HG02852 (cell line): ENCODE measurements around the gene GAB2.
"Not testable (repeated sequence)": the region's sequence is repeated elsewhere in the genome, so short reads cannot be mapped to it uniquely, and the experiment has no call there.

Experiments
- ATAC-seq: cut with Tn5 transposase; IDR thresholded peaks from one replicate; pipeline ENCODE4 v1.9.1; 2021; ENCODE audit warnings: mild to moderate bottlenecking, moderate library complexity; ENCODE audit not compliant: unreplicated experiment

The GAB2 gene, protein sequence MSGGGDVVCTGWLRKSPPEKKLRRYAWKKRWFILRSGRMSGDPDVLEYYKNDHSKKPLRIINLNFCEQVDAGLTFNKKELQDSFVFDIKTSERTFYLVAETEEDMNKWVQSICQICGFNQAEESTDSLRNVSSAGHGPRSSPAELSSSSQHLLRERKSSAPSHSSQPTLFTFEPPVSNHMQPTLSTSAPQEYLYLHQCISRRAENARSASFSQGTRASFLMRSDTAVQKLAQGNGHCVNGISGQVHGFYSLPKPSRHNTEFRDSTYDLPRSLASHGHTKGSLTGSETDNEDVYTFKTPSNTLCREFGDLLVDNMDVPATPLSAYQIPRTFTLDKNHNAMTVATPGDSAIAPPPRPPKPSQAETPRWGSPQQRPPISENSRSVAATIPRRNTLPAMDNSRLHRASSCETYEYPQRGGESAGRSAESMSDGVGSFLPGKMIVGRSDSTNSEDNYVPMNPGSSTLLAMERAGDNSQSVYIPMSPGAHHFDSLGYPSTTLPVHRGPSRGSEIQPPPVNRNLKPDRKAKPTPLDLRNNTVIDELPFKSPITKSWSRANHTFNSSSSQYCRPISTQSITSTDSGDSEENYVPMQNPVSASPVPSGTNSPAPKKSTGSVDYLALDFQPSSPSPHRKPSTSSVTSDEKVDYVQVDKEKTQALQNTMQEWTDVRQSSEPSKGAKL

DNA sequence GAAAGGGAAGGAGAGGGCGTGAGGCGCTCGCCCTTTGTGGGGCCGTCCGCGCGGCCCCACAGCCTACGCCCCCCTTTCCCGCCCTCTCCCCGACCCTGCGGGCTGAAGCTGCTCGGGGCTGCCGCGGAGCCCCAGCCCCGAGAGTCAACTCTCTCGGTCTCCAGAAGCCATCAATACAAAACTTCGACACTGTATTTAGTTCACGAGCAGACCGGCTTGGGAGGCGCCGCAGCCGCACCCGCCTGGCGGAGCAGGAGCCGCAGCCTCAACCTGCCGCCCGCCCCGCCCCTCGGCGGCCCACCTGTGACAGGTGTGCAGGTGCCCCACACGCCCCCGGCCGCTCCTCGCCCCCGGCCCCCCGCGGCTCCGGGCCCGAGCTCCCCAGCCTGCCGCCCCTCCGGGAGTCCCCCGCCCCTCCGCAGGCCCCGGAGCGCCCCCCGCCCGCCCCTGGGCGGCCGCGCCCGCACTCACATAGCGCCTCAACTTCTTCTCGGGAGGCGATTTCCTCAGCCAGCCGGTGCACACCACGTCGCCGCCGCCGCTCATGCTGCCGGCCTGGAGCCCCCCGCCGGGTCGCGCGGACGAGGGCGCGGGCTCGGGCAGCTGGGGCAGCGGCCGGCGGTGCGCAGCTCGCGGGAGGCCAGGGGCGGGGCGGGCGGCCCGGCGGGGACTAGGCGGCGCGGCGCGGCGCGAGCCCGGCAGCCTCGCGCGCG lies at the start of gene GAB2:
Gene GAB2 (minus strand): TSS at position 646 of the 713 bp plus-strand sequence. CDS start 100 bp downstream, at position 546.
- peak; percentile 15 for ATAC-seq

DNA sequence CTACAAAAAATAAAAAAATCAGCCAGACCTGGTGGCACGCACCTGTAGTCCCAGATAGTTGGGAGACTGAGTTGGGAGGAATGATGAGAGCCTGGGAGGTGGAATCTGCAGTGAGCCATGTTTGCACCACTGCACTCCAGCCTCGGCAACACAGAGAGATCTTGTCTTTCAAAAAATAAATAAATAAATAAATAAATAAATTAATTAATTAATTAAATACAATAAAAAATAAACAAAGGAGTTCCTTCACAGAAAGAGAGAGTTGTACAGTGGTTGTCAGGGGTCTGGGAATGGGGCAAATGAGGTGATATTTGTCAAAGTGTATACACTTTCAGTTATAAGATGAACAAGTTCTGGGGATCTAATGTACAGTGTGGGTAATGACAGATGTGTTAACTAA lies 49.8 kb upstream of the GAB2 start:
- ATAC-seq: no peak

DNA sequence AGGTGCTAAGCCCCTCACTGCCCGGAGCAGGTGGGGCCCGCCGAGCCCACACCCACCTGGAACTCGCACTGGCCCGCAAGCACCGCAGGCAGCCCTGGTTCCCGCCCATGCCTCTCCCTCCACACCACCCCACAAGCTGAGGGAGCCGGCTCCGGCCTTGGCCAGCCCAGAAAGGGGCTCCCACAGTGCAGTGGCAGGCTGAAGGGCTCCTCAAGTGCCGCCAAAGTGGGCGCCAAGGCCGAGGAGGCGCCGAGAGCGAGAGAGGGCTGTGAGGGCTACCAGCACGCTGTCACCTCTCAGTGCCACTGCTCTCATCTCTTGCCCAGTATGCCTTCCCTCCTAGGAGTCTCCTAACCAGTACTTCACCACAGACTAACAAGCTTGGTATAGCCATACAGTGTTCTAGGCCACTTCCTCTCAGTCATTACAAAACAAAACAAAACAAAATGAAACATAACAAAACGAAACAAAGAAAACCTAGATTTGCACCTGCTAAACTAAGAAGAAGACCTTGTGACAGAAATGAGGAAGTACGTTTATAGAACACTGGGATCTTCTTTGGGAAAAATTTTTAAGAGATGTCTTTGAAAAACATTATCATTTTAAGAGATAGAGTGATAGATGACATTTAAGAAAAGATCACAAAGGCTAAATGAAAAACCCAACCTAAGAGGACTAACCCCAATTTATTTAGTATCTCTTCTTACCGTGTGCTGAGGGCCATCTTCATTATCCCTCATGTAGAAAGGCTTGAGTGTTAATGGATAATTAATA lies 47.7 kb upstream of the GAB2 start:
- peak; percentile 98 for ATAC-seq

DNA sequence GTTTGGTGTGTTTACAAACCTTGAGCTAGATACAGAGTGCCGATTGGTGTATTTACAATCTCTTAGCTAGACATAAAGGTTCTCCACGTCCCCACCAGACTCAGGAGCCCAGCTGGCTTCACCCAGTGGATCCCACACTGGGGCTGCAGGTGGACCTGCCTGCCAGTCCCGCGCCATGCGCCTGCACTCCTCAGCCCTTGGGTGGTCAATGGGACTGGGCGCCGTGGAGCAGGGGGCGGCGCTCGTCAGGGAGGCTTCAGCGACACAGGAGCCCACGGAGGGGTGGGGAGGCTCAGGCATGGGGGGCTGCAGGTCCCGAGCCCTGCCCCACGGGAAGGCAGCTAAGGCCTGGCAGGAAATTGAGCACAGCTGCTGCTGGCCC lies 47.2 kb upstream of the GAB2 start:
- ATAC-seq: not testable (repeated sequence)

DNA sequence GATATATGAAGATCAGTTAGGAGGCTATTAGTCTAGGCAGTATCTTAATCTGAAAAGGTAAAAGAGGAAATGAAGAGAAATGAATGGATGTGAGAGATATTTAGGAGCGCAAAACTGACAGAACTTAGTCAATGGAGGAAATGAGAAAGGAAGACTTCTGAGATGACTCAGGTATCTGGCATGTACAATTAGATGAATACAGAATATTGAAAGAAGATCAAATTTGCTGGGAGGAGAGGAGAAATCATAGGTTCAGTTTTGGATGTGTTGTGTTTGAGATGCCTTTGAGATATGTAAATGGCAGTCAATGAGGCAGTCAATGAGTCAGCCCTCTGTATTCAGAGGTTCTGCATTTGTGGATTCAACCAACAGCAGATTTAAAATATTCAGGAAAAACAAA lies 42.9 kb upstream of the GAB2 start:
- ATAC-seq: no peak

DNA sequence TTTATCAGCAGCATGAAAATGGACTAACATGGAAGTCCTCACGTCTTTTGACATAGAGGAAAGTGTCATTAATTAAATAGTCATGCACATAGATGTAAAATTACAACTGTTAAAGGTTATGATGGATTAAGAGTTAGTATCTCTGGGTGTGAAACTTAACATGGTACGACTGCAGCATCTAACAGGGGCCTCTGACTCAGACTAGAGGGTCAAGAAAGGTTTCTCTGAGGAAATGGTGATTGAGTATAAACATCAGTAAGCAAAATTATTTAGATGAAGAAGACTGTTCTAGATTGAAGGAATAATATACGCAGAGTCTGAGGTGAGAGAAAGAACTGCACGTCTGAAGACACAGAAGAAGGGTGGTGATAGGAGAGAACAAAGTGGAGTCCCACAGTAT lies 42.1 kb upstream of the GAB2 start:
- ATAC-seq: no peak

DNA sequence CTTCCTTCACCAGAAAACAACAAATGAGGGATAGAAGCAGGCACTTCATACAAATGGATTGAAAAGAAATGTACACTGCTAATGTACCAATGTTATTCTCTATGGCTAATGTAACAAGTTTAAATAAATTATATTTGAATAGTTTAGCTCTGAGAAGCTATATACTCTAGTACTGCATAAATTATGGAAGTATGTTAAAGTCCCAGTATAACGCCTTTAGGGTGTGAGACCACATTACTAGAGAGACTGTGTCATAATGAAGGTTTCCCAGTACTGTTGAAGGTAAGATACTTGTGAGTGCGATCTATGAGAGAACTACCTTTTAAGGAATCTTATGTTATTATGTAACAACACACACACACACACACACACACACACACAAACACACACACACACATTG lies 39.8 kb upstream of the GAB2 start:
- ATAC-seq: no peak

DNA sequence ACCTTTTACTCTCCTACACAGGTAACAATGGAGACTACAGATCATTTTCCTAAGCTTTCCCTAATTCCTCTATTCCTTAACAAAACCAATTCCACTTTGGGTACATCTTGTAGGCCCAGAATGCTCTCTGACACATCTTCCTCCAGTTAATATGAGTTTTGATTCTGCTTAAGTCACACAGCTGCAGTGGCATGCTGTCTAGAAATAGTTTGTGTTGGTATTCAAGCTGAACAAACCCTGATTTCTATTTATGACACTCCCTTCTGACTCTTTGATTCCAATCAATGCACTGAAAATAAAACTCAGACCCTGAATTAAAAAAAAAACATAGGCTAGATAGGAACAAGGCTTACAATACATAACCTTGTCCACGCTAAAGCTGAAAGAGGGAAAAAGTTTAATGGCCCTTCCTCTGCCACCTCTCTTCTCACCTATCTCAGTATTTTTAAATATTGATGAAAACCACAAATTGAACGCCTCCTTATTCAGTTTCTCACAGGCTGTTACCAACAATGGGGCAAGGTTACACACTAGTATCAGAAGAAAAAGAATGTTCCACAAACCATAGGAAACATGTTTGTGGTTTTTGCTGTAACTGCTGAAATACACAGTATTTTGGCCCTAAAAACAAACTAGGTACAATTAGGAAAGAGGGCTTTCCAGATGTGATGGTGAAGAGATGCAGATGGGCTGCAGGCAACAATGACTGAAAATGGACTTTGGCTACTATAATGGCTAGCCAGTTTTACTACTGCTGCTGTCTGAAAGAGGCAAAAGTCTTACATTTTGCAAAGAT lies 35.7 kb upstream of the GAB2 start:
- ATAC-seq: no peak

DNA sequence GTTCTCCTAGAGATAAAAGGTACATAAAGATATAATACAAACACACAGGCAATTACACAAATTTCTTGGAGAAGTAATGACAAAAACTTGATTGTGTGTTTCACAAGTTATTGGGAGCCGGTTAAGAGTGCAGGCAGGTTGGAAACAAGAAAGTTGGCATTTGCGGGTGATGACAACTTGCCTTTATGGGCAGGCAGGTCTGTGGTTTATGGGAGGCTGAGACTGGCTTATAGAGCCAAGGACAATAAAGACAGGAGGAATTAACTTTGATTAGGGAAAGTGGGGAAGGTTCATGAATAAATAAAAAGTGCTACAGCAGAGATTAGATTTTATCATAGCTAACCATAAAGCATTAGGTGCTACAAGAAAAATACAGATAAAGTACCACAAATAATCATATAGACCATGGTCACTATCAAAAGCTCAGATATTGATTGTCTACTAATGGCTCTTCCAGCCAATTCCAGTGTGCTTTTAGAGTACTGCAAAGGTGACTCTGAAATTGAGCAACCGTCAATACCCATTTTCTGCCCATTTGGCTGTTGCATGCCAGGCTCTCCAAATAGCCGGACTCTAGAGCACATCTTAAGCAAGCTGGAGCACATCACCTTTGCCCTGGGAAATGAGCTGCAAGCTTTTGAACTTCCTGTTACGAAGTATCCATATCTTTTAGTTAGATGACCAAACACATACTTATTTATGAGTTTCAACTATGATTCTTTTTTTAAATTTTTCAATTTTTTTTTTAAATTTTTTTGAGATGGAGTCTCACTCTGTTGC lies 33.9 kb upstream of the GAB2 start:
- no peak for ATAC-seq

DNA sequence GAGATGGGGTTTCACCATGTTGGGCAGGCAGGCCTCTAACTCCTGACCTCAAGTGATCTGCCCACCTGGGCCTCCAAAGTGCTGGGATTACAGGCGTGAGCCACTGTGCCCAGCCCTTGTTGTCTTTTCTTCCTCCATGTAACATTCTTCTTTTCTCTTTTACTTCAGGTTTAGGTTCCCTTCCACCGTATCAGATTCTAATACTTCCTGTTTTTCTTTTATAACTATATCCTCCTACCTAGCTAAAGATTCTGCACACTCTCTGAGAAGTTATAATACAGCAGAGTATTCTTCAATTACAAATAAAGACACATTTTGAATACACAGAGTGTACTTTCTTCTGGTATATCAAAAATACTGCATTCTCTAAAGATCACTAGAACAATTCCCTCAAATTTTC lies 33.2 kb upstream of the GAB2 start:
- no peak for ATAC-seq

DNA sequence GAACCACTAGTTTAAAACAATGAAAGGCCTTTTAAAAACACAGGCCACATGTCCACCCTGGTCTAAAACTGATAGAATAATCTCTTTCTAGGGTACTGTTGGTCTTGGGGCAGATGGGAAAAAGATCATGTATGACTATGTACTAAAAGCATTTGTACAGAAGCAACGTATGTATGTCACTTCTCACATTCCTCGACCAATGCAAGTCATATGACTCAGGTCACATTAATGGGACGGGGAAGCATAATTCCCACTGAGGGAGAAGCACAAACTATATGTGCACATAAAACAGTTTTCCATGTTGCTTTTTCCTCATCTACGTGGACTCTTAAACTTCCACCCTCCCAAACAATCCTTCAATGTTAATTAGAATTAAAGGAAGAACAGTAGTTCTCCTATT lies 32.2 kb upstream of the GAB2 start:
- ATAC-seq: no peak

DNA sequence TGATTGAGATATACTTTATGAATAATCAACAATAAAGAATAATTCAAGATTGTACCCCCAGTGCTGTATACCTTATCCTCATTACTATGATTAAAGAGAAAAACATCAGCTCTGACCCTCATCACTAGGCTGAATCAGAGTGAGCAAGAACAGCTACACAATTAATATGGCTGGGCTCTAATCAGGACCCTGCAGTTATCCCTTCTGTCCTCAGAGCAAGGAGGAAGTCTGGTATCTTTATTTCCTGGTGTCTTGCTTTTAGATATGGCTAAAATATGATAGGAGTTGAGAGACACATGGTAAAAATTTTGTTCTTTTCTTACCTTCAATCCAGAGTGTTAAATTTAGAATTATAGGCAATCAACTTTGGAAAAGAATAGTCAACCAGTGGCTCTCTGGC lies 28.6 kb upstream of the GAB2 start:
- ATAC-seq: no peak

DNA sequence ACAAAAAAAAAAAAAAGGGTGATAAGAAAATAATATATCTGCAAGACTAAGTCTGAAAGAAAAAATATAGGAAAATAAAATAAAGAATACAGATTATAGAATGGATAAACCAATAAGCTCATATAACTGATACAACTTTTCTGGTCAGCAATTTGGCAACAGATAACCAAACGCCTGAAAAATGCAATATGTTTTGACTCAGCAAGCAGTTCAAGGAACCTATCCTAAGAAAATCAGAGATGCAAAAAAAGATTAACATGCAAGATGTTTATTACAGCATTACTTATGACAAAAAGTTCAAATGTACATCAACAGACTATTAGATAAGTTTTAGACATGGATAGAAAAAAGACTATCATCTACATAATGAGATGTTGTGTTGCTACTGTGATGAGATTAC lies 27.1 kb upstream of the GAB2 start:
- no peak for ATAC-seq

DNA sequence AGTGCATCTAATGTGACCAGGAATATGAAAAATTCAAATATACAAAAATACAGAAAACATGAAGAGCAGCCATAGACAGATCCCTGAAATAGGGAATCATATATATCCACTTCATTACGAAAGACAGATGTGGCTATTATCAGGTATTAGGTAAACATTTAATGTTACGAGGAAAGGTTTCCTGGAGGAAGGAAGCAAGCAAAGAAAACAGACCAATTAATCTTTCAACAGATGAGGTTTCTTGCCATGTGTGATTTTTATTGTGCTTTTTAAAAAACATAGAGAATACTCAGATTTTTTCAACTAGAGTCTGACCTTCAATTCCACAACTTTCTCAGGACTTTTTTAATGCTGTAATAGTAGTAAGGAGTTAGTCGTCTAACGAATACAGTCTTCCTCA lies 24.3 kb upstream of the GAB2 start:
- ATAC-seq: no peak

DNA sequence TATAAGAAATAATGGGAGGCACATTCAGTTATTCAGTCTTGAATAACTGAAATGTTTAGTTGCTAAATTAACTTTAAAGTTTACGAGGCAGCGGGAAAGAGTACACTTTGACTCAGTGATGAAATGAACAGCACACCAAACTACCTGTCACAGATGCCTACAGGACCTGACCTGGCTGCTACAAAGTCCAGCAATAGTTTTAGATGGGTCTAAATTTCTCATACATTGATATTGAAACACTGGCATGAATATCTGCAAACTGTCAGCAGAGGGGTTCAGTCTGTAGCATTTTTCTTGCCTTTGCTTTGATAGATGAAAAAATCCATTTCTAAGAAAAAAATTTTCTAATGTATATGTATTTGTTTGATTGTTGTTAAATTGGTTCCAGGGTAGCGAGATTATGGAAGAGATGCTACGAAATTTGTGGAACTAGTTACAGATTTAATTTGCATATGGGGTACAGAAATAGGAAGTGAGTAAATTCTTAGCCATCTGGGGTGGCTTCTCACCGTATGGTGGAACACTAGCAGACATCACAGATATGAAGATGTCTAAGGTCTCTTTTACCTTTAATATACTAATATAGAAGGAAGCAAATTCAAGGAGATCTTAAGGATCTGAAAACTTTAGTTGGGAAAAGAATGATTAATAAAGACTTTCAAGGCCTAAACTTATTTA lies 20.8 kb upstream of the GAB2 start:
- peak; percentile 88 for ATAC-seq

DNA sequence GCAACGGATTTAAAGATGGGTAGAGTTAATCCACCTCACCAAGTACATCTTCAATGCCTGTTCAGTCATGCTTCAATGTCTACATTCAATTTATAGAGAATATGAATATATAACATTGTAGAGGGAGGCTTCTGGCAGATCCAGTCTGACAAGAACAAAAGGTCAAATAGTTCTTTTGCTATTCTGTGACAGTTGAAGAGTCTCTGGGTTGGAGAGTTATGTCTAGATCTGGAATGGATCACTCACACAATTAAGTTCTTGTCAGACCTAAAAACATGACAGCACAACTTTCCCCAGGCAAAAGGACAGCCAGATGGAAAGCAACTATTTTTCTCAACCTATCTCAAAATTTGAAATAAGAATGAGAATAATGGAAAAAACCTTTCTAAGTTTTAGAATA lies 15.3 kb upstream of the GAB2 start:
- ATAC-seq: no peak

DNA sequence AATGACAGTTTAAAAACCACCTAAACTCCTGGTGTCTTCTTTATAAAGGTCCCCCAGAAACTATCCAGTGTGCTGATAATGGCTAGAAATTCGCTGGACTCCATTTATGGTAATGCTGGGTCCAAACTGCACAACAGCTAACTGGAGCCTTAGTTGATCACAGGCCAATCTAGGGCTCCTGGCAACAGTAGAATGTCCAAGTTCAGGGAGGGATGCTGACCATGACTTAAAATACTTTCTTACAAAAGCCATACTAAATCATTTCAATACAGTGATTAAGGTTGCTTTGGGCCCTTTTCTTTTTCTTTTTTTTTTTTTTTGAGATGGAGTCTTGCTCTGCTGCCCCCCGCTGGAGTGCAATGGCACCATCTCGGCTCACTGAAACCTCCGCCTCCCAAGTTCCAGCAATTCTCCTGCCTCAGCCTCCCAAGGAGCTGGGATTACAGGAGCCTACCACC lies 14.5 kb upstream of the GAB2 start:
- no peak for ATAC-seq

DNA sequence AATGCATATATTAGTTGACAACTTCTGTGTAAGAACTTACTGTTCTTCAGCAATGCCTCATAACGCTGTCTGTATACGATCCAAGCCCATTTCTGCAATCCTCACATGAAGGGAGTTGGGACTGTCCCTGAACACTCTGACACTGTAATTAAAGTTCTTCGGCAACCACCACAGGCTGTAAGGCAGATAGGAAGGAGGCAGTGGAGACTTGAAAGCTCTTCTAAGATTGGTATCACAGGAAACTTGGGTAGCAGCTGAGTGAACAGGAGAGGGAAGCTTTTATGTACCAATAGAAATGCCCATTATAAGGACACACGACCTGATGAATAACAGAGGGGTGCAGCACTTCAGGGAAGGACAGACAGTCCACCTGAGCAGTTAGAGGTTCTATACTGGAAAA lies 12.0 kb upstream of the GAB2 start:
- no peak for ATAC-seq

DNA sequence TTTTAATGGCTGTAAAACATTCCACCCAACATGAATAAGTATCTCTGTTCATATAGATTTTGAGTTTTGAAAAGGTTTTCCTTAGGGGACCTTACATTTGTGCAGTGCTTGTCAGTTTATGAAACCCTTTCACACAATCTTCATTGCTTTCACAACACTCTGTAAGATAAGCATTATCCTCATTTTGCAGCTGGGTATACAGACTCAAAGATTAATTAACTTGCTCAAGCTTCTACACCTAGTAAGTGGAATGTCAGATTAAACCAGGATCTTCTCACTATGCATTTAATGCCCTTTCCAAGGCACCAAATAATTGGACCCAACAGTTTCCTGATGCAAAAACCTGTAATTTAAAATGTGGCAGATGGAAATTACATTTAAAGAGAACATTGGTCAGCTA lies 11.6 kb upstream of the GAB2 start:
- ATAC-seq: no peak
